ENCODE data around the gene NUCB1.
"Not testable (repeated sequence)": the region's sequence is repeated elsewhere in the genome, so short reads cannot be mapped to it uniquely, and the experiment has no call there.

Gene NUCB1

GRCh38 chr19:48906324-48906723 is 6.2 kb downstream of the NUCB1 start:
- DNase-seq: no peak

GRCh38 chr19:48907671-48908070 is 7.6 kb downstream of the NUCB1 start:
- DNase-seq: no peak

- DNase-seq: not testable (repeated sequence)
Measured at GRCh38 chr19:48909424-48910077, 9.4 kb downstream of the NUCB1 start.

- no peak for DNase-seq
Measured at GRCh38 chr19:48910803-48911202, 10.7 kb downstream of the NUCB1 start.

GRCh38 chr19:48913114-48913889 is 13.2 kb downstream of the NUCB1 start:
- no peak for DNase-seq

GRCh38 chr19:48914181-48914580 is 14.1 kb downstream of the NUCB1 start:
- no peak for DNase-seq

- DNase-seq: no peak
Measured at GRCh38 chr19:48915757-48916156, 15.6 kb downstream of the NUCB1 start.

- no peak for DNase-seq
Measured at GRCh38 chr19:48918071-48918470, 18.0 kb downstream of the NUCB1 start.

- DNase-seq: no peak
Measured at GRCh38 chr19:48918801-48919247, 18.7 kb downstream of the NUCB1 start.

- DNase-seq: not testable (repeated sequence)
Measured at GRCh38 chr19:48919271-48919670, 19.2 kb downstream of the NUCB1 start.

- DNase-seq: no peak
Measured at GRCh38 chr19:48920949-48921348, 20.8 kb downstream of the NUCB1 start.

- no peak for DNase-seq
Measured at GRCh38 chr19:48921721-48922500, 21.8 kb downstream of the NUCB1 start.

GRCh38 chr19:48922548-48923490 is 22.7 kb downstream of the NUCB1 start:
- DNase-seq: no peak

- peak; percentile 69 for DNase-seq
Measured at GRCh38 chr19:48925240-48925843, 25.2 kb downstream of the NUCB1 start.

- not testable (repeated sequence) for DNase-seq
Measured at GRCh38 chr19:48925890-48926289, 25.8 kb downstream of the NUCB1 start.

GRCh38 chr19:48926909-48927308 is 26.8 kb downstream of the NUCB1 start:
- DNase-seq: peak; percentile 95

GRCh38 chr19:48927692-48928091 is 27.6 kb downstream of the NUCB1 start:
- DNase-seq: not testable (repeated sequence)

- no peak for DNase-seq
Measured at GRCh38 chr19:48928164-48929025, 28.3 kb downstream of the NUCB1 start.

- DNase-seq: peak; percentile 22
Measured at GRCh38 chr19:48933382-48933932, 33.3 kb downstream of the NUCB1 start, which contains the start of gene DHDH. Gene DHDH, plus strand, starts transcription at chr19:48933699. Its CDS starts 23 bp downstream, at chr19:48933722.

- no peak for DNase-seq
Measured at GRCh38 chr19:48934837-48935236, 34.7 kb downstream of the NUCB1 start.
